Body of pancreas (tissue), 4 donors: ENCODE data around the gene PAGE1. TPM values are rescaled to one million over a fixed set of nuclear protein-coding genes. Genes with fewer than 3 reads are reported as not detected.

Experiments
- ATAC-seq: fragments of 150-250 bp; one replicate; pipeline ENCODE4 v1.9.1; 2016
- DNase-seq, 4 donors: peaks; one replicate each; pipeline ENCODE4 v3.0.0-alpha.2; 2019
- H3K27ac ChIP-seq, 4 donors: fragments of 200-600 bp; sonication (generic); 1 replicate in 3 of 4; 2 replicates in 1 of 4; pipeline versions ENCODE4 v1.5.1 to v1.6.1; 2016 to 2019; ENCODE audit warnings: mild to moderate bottlenecking in 1 of 4, mixed read lengths in 1 of 4, moderate library complexity in 1 of 4
- H3K27me3 ChIP-seq, 2 donors: fragments of 200-600 bp; sonication (generic); one replicate each; pipeline ENCODE4 v1.6.0; 2016; ENCODE audit warnings: mild to moderate bottlenecking in 1 of 2
- H3K36me3 ChIP-seq, 2 donors: fragments of 200-600 bp; sonication (generic); replicated peaks in 1 of 2; 2 replicates each; pipeline ENCODE4 v1.5.1; 2016; ENCODE audit warnings: low read depth in 2 of 2; ENCODE audit not compliant: insufficient read depth in 1 of 2
- H3K4me1 ChIP-seq: fragments of 200-600 bp; sonication (generic); one replicate; pipeline ENCODE4 v1.6.0; 2016
- H3K4me3 ChIP-seq, 2 donors: fragments of 200-600 bp; sonication (generic); 1 replicate in 1 of 2; 2 replicates in 1 of 2; pipeline ENCODE4 v1.5.1; 2016 to 2019
- H3K9me3 ChIP-seq, 3 donors: fragments of 200-600 bp; sonication (generic); 1 replicate in 2 of 3; 2 replicates in 1 of 3; pipeline ENCODE4 v1.5.1; 2016
- POLR2A ChIP-seq, 3 donors: fragments of 450-650 bp; IDR thresholded peaks; one replicate each; pipeline ENCODE4 v1.6.1; 2016; ENCODE audit warnings: antibody characterized with exemption in 3 of 3, mild to moderate bottlenecking in 2 of 3
- WGBS, 2 donors: methylation state at CpG; one replicate each; pipeline ENCODE4 v1.1.5; 2017; 5-methylcytosine and 5-hydroxymethylcytosine counted together
- intact Hi-C: fragments of 100-400 bp; cut with DNase I; formaldehyde crosslinking; loops from one replicate; pipeline ENCODE4 v1.15.1; 2023
- total RNA-seq, 2 donors: library from RNA; depleted of rRNA; stranded (reverse); fragments of >200 nt; gene quantifications; one replicate each; pipeline ENCODE4 v1.1.0, GENCODE V29; 2016
- TF ChIP-seq, protein P1 (sequence below), 7 experiments: fragments of 450-650 bp in 4 of 7; fragments of 200-600 bp in 3 of 7; sonication (generic) in 3 of 7; IDR thresholded peaks; one replicate each; pipeline ENCODE4 v1.5.1; 2016 to 2019; ENCODE audit warnings: antibody characterized with exemption in 7 of 7

PAGE1 gene
- total RNA-seq, 2 donors from 2014 or later, result not detected

DNA sequence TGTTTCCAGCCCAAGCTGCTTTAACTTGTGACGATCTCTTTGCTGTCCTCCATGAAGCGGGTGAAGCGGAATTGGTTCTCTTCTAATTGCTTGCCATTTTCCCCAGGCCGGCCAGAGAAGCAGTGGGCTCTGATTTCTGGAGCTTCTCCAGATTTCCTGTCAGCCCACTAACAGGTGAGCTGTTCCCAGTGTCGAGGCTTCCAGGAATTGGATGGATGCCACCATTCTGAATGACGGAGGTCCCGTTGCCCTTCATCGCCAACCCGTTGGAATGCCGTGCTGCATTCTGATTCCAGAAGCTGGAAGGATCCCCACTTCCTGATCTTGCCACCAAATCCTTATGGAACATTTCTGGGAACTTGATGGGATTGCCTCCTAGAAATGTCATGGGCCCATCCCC, 31.0 kb downstream of the PAGE1 start:
- H3K27ac ChIP-seq, result no peak overlapping the region
- no peaks in the 10 kb centered on the region for H3K9me3 ChIP-seq
- TF ChIP-seq, protein P1, sequence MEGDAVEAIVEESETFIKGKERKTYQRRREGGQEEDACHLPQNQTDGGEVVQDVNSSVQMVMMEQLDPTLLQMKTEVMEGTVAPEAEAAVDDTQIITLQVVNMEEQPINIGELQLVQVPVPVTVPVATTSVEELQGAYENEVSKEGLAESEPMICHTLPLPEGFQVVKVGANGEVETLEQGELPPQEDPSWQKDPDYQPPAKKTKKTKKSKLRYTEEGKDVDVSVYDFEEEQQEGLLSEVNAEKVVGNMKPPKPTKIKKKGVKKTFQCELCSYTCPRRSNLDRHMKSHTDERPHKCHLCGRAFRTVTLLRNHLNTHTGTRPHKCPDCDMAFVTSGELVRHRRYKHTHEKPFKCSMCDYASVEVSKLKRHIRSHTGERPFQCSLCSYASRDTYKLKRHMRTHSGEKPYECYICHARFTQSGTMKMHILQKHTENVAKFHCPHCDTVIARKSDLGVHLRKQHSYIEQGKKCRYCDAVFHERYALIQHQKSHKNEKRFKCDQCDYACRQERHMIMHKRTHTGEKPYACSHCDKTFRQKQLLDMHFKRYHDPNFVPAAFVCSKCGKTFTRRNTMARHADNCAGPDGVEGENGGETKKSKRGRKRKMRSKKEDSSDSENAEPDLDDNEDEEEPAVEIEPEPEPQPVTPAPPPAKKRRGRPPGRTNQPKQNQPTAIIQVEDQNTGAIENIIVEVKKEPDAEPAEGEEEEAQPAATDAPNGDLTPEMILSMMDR (IDR thresholded peaks at IDR 0.05), result no peak
- TF ChIP-seq POLR2A (IDR thresholded peaks at IDR 0.05), result no peak
- 20 to 26% methylated on average over 4 to 9 of the region's 10 CpGs for WGBS, 2 donors
- H3K36me3 ChIP-seq, result no peaks in the 10 kb centered on the region
- no peaks in the 10 kb centered on the region for H3K4me1 ChIP-seq
- intact Hi-C loops, result no loop called here
- peak; percentile 22 to 64 (median 47) for DNase-seq
- ATAC-seq, result no peak
- no peaks in the 10 kb centered on the region for H3K27me3 ChIP-seq
- H3K4me3 ChIP-seq, result no peak overlapping the region

DNA sequence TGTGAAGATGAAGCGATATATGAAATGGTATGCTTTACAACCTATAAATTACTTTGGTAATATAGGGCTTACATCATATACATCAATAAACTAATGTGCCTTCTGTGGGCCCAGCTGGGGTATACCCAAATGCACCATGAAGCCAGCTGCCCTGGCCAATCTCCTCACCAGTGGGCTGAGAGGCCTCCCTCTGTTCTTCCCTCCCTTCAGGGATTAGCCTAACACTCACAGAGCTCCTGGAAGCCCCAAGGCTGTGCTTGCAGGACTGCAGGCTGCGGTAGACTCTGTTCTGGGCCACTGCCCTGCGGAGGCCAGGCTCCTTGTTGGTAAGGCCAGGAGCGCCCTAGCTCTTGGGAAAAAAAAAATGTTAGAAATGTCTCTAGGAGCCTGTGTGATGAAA, 33.9 kb downstream of the PAGE1 start:
- DNase-seq (no peak), ATAC-seq (no peak)
- Histone ChIP-seq H3K9me3 (no peaks in the 10 kb centered on the region), H3K27ac (no peak overlapping the region), H3K36me3 (no peaks in the 10 kb centered on the region), H3K4me3 (no peak overlapping the region), H3K27me3 (no peaks in the 10 kb centered on the region), H3K4me1 (no peaks in the 10 kb centered on the region)
- intact Hi-C loops, result no loop called here
- TF ChIP-seq, protein P1 (IDR thresholded peaks at IDR 0.05), result no peak
- TF ChIP-seq POLR2A (IDR thresholded peaks at IDR 0.05), result no peak
- 100% methylated on average over 4 of the region's 4 CpGs; no CpG with 5 or more reads in 1 of the 2 donors for WGBS, 2 donors

DNA sequence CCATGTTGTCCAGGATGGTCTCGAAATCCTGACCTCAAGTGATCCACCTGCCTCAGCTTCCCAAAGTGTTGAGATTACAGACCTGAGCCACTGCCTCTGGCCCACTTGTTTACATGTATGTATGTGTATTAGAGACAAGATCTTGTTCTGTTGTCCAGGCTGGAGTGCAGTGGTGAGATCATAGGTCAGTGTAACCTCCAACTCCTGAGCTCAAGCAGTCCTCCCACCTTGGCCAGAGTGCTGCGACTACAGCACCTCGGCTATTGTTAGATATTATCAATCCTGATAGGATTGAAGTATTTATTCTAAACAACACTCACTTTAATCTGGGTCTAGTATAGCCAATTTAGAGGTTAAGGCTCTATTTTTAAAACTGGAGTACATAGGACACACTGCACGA, 36.0 kb downstream of the PAGE1 start:
- 70% methylated on average over 4 of the region's 4 CpGs; no CpG with 5 or more reads in 1 of the 2 donors for WGBS, 2 donors
- no peaks in the 10 kb centered on the region for H3K9me3 ChIP-seq
- TF ChIP-seq POLR2A (IDR thresholded peaks at IDR 0.05), result no peak
- TF ChIP-seq, protein P1 (IDR thresholded peaks at IDR 0.05), result no peak

DNA sequence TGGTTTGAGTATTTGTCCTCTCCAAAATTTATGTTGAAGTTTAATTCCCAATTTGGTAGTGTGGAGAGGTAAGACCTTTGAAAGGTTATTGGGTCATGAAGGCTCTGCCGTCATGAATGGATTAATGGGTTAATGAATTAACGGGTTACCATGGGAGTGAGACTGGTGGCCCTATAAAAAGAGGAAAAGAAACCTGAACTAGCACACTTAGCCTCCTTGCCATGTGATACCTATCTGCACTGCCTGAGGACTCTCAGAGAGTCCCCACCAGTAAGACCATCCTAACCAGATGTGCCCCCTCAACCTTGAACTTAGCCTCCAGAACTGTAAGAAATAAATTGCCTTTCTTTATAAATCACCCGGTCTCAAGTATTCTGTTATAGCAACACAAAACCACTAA, 39.3 kb downstream of the PAGE1 start:
- H3K4me3 ChIP-seq, result no peak overlapping the region
- no peaks in the 10 kb centered on the region for H3K9me3 ChIP-seq
- no peaks in the 10 kb centered on the region for H3K27me3 ChIP-seq
- H3K36me3 ChIP-seq, result no peaks in the 10 kb centered on the region
- H3K4me1 ChIP-seq, result no peaks in the 10 kb centered on the region
- H3K27ac ChIP-seq, result no peak overlapping the region
- WGBS, 2 donors, result 61 to 62% methylated on average over 3 of the region's 3 CpGs
- intact Hi-C loops, result no loop called here
- no peak for ATAC-seq
- no peak for DNase-seq
- TF ChIP-seq, protein P1 (IDR thresholded peaks at IDR 0.05), result no peak
- no peak for TF ChIP-seq POLR2A (IDR thresholded peaks at IDR 0.05)

More for the DNA sequence above, 36.0 kb downstream of the PAGE1 start:
- DNase-seq (no peak), ATAC-seq (no peak)
- H3K27me3 ChIP-seq, result no peaks in the 10 kb centered on the region
- no peaks in the 10 kb centered on the region for H3K36me3 ChIP-seq
- intact Hi-C loops, result no loop called here
- no peaks in the 10 kb centered on the region for H3K4me1 ChIP-seq
- H3K27ac ChIP-seq, result no peak overlapping the region
- no peak overlapping the region for H3K4me3 ChIP-seq

DNA sequence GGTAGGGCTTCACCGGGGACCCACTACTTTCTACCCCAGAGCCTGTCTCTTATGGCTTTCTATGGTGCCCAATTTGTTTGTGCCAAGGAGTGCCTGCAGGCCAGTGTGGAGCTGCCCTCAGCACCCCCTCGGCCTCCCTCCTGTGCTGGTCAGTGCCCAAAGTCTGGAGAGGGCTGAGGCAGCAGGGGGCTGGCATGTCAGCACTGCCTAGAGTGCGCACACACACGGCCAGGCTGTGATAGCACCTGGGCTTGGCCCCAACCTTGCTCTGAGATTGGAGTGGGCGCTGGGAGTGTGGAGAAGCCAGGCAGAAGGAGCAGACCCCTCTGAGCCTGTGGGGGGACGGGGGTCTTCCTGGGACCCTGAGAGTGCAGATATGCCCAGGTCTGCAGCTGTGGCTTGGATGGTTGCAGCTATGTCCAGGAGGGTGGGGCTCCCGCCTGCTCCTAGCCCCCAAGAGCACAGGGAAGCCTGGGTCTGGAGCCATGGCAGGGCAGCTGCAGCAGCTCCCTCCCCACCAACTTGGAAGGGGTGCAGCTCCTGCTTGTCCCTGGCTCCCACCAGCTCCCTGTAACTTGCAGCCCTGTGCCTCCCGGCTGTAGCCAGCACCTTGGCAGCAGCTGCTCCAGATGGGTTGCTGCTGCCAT, 50.7 kb downstream of the PAGE1 start:
- Histone ChIP-seq H3K36me3 (no peaks in the 10 kb centered on the region), H3K4me1 (no peaks in the 10 kb centered on the region), H3K9me3 (no peaks in the 10 kb centered on the region), H3K27ac (no peak overlapping the region), H3K4me3 (no peak overlapping the region), H3K27me3 (no peaks in the 10 kb centered on the region)
- DNase-seq (no peak), ATAC-seq (no peak)
- intact Hi-C loops, result no loop called here
- 75% methylated on average over 7 of the region's 8 CpGs; no CpG with 5 or more reads in 1 of the 2 donors for whole genome bisulfite sequencing, 2 donors
- TF ChIP-seq POLR2A (IDR thresholded peaks at IDR 0.05), result no peak
- TF ChIP-seq, protein P1 (IDR thresholded peaks at IDR 0.05), result no peak
